Measurements from ENCODE around the gene GRWD1. TPM values are rescaled to one million over a fixed set of nuclear protein-coding genes. Genes with fewer than 3 reads are reported as not detected.

GRWD1 gene
- total RNA-seq, 1 donor from 2014 or later, result 41.4 TPM

DNA sequence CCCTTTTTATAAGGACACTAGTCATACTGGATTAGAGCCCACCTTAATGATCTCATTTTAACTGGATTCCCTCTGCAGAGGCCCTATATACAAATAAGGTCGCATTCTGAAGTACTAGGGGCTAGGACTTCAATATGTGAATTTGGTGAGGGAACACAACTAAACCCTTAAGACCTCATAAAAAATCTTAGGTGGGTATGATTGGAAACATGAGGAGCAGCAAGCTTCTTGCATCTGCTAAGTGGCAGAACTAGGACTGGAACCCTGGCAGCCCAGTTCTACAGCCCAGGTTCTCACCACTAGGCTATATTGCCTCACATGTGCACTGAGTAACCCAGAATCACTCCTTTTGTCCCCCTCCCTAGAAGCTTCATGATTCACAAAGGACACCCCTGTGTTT, 17.1 kb upstream of the GRWD1 start:
- no peak overlapping the region for H3K4me3 Mint-ChIP-seq (ENCODE audit: unreplicated experiment)
- Histone ChIP-seq H3K27ac (ENCODE audit: low read depth, low read length) (no peak overlapping the region), H3K4me2 (ENCODE audit: low read length) (no peak overlapping the region), H3K9ac (ENCODE audit: low read length) (no peak overlapping the region), H2AFZ (ENCODE audit: low read depth, low read length) (no peak overlapping the region), H4K20me1 (ENCODE audit: insufficient read depth, low read length) (no peaks in the 10 kb centered on the region), H3K36me3 (ENCODE audit: insufficient read depth, low read length) (peaks cover 2% of the 10 kb centered on the region), H3K4me1 (ENCODE audit: insufficient read depth, low read length) (peaks cover 11% of the 10 kb centered on the region), H3K4me3 (ENCODE audit: insufficient read depth, low read depth, low read length) (no peak overlapping the region), H3K27me3 (ENCODE audit: insufficient read depth, low read length) (no peaks in the 10 kb centered on the region), H3K79me2 (ENCODE audit: insufficient read depth, low read length) (no peaks in the 10 kb centered on the region), H3K9me3 (ENCODE audit: insufficient read depth, low read depth, low read length) (no peaks in the 10 kb centered on the region)
- H3K27ac Mint-ChIP-seq (ENCODE audit: unreplicated experiment), result no peak overlapping the region
- FAIRE-seq, result no peak
- peaks cover 10% of the 10 kb centered on the region for H3K4me1 Mint-ChIP-seq (ENCODE audit: low read depth, unreplicated experiment)
- H3K9me3 Mint-ChIP-seq (ENCODE audit: unreplicated experiment), result no peaks in the 10 kb centered on the region
- H3K27me3 Mint-ChIP-seq (ENCODE audit: low read depth, unreplicated experiment), result no peaks in the 10 kb centered on the region
- no peak for DNase-seq (ENCODE audit: low read depth)
- peaks cover 7% of the 10 kb centered on the region for H3K36me3 Mint-ChIP-seq (ENCODE audit: low read depth, unreplicated experiment)
- TF ChIP-seq EZH2 (IDR thresholded peaks at IDR 0.05; ENCODE audit: insufficient read depth, low read length), result no peak
- TF ChIP-seq, protein P1, sequence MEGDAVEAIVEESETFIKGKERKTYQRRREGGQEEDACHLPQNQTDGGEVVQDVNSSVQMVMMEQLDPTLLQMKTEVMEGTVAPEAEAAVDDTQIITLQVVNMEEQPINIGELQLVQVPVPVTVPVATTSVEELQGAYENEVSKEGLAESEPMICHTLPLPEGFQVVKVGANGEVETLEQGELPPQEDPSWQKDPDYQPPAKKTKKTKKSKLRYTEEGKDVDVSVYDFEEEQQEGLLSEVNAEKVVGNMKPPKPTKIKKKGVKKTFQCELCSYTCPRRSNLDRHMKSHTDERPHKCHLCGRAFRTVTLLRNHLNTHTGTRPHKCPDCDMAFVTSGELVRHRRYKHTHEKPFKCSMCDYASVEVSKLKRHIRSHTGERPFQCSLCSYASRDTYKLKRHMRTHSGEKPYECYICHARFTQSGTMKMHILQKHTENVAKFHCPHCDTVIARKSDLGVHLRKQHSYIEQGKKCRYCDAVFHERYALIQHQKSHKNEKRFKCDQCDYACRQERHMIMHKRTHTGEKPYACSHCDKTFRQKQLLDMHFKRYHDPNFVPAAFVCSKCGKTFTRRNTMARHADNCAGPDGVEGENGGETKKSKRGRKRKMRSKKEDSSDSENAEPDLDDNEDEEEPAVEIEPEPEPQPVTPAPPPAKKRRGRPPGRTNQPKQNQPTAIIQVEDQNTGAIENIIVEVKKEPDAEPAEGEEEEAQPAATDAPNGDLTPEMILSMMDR (IDR thresholded peaks at IDR 0.05; ENCODE audit: insufficient read depth, low read depth, low read length), result no peak

DNA sequence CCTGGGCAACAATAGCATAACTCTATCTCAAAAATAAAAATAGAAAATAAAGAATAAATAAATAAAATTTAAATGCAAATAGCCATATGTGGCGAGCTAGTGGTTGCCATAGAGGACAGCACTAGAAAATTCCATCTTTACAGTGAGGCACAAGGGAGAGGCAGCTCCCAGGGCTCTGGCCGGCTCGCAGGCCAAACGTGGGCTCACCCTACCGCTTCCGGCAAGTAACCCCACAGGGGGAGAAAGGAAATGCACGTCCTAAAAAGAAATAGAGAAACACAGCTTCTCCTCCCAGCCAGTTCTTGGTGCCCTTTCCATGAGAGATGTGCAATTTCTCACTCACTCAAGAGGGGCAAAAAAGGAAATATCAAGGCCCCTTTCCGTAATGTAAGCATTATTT, 12.4 kb upstream of the GRWD1 start:
- Mint-ChIP-seq H3K4me3 (ENCODE audit: unreplicated experiment) (no peak overlapping the region), H3K4me1 (ENCODE audit: low read depth, unreplicated experiment) (no peaks in the 10 kb centered on the region), H3K9me3 (ENCODE audit: unreplicated experiment) (no peaks in the 10 kb centered on the region), H3K27me3 (ENCODE audit: low read depth, unreplicated experiment) (peaks cover 7% of the 10 kb centered on the region), H3K36me3 (ENCODE audit: low read depth, unreplicated experiment) (peaks cover 8% of the 10 kb centered on the region), H3K27ac (ENCODE audit: unreplicated experiment) (no peak overlapping the region)
- no peak for DNase-seq (ENCODE audit: low read depth)
- TF ChIP-seq, protein P1 (IDR thresholded peaks at IDR 0.05; ENCODE audit: insufficient read depth, low read depth, low read length), result no peak
- TF ChIP-seq EZH2 (IDR thresholded peaks at IDR 0.05; ENCODE audit: insufficient read depth, low read length), result no peak
- Histone ChIP-seq H3K4me3 (ENCODE audit: insufficient read depth, low read depth, low read length) (no peak overlapping the region), H3K79me2 (ENCODE audit: insufficient read depth, low read length) (no peaks in the 10 kb centered on the region), H3K4me2 (ENCODE audit: low read length) (no peak overlapping the region), H2AFZ (ENCODE audit: low read depth, low read length) (no peak overlapping the region), H3K27ac (ENCODE audit: low read depth, low read length) (no peak overlapping the region), H3K4me1 (ENCODE audit: insufficient read depth, low read length) (no peaks in the 10 kb centered on the region), H3K9me3 (ENCODE audit: insufficient read depth, low read depth, low read length) (no peaks in the 10 kb centered on the region), H3K36me3 (ENCODE audit: insufficient read depth, low read length) (no peaks in the 10 kb centered on the region), H3K9ac (ENCODE audit: low read length) (no peak overlapping the region), H4K20me1 (ENCODE audit: insufficient read depth, low read length) (no peaks in the 10 kb centered on the region), H3K27me3 (ENCODE audit: insufficient read depth, low read length) (no peaks in the 10 kb centered on the region)
- no peak for FAIRE-seq

DNA sequence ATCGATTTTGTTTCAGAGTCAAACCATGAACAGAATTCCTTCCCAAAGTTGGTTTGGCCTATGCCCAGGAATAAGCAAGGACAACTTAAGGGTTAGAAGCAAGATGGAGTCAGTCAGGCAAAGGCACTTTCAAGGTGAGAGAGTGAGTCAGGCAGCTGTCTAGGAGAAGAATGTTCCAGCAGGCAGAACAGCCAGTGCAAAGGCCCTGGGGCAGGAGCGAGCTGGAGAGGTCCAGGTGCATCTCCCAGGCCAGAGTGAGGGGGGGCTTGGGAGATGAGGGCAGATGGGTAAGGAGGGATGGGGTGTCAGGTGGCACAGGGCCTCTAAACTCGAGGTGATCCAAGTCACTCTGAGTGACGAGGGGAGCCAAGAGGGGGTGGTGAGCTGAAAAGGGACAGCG, 9.2 kb upstream of the GRWD1 start:
- Histone ChIP-seq H3K9ac (ENCODE audit: low read length) (no peak overlapping the region), H2AFZ (ENCODE audit: low read depth, low read length) (no peak overlapping the region), H3K9me3 (ENCODE audit: insufficient read depth, low read depth, low read length) (no peaks in the 10 kb centered on the region), H3K27ac (ENCODE audit: low read depth, low read length) (no peak overlapping the region), H3K4me3 (ENCODE audit: insufficient read depth, low read depth, low read length) (no peak overlapping the region), H3K4me1 (ENCODE audit: insufficient read depth, low read length) (no peaks in the 10 kb centered on the region), H3K4me2 (ENCODE audit: low read length) (no peak overlapping the region), H3K79me2 (ENCODE audit: insufficient read depth, low read length) (no peaks in the 10 kb centered on the region), H3K27me3 (ENCODE audit: insufficient read depth, low read length) (peaks cover 3% of the 10 kb centered on the region), H4K20me1 (ENCODE audit: insufficient read depth, low read length) (no peaks in the 10 kb centered on the region), H3K36me3 (ENCODE audit: insufficient read depth, low read length) (no peaks in the 10 kb centered on the region)
- Mint-ChIP-seq H3K4me3 (ENCODE audit: unreplicated experiment) (no peak overlapping the region), H3K27ac (ENCODE audit: unreplicated experiment) (no peak overlapping the region), H3K27me3 (ENCODE audit: low read depth, unreplicated experiment) (peaks cover 7% of the 10 kb centered on the region), H3K9me3 (ENCODE audit: unreplicated experiment) (no peaks in the 10 kb centered on the region), H3K36me3 (ENCODE audit: low read depth, unreplicated experiment) (peaks cover 9% of the 10 kb centered on the region), H3K4me1 (ENCODE audit: low read depth, unreplicated experiment) (no peaks in the 10 kb centered on the region)
- no peak for DNase-seq (ENCODE audit: low read depth)
- TF ChIP-seq, protein P1 (IDR thresholded peaks at IDR 0.05; ENCODE audit: insufficient read depth, low read depth, low read length), result no peak
- no peak for TF ChIP-seq EZH2 (IDR thresholded peaks at IDR 0.05; ENCODE audit: insufficient read depth, low read length)
- no peak for FAIRE-seq

Measured in astrocyte (in vitro differentiated cells and primary cell).